AG04450 (cell line): ENCODE results near the gene PEX13. TPM values are rescaled to one million over a fixed set of nuclear protein-coding genes. Genes with fewer than 3 reads are reported as not detected.
"Not testable (repeated sequence)": the region's sequence is repeated elsewhere in the genome, so short reads cannot be mapped to it uniquely, and the experiment has no call there.

Experiments
- CTCF ChIA-PET: fragments of 300-600, 350-600 bp; formaldehyde crosslinking; extraction: SDS; loops from one replicate; lab custom pipeline; 2022; ENCODE audit warnings: antibody characterized with exemption, inconsistent platforms; lab: Charles Lee
- POLR2A ChIA-PET: fragments of 350-600 bp; formaldehyde crosslinking; extraction: SDS; loops from one replicate; lab custom pipeline; 2021; ENCODE audit warnings: antibody characterized with exemption, inconsistent platforms; lab: Yijun Ruan, JAX
- DNase-seq: peaks from one replicate; pipeline ENCODE4 v3.0.0-alpha.2; 2011; ENCODE audit warnings: low read depth, low spot score
- H3K27ac ChIP-seq: one replicate; pipeline ENCODE4 v1.5.1; 2012; ENCODE audit warnings: low read depth, low read length, control low read depth
- H3K27me3 ChIP-seq: one replicate; pipeline ENCODE4 v1.6.0; 2012; ENCODE audit warnings: low read length; ENCODE audit not compliant: control insufficient read depth, insufficient read depth
- H3K4me3 ChIP-seq: 2 replicates; pipeline ENCODE4 v1.5.1; 2011; ENCODE audit warnings: mild to moderate bottlenecking, low read depth, low read length, control low read depth
- H3K9me3 ChIP-seq: 2 replicates; pipeline ENCODE4 v1.5.1; 2012; ENCODE audit warnings: low read length; ENCODE audit not compliant: control insufficient read depth, insufficient read depth
- CTCF ChIP-seq: IDR thresholded peaks from 2 replicates; pipeline ENCODE4 v1.5.1; 2011; ENCODE audit warnings: low read depth, low read length, control low read depth, inconsistent platforms
- polyA plus RNA-seq: library from polyadenylated mRNA; depleted of rRNA; stranded (reverse); fragments of >200 nt; gene quantifications from 2 replicates; pipeline ENCODE4 v1.2.3, GENCODE V29; 2011

Gene PEX13
- polyA plus RNA-seq, 1 experiment = 27.8 TPM

- H3K9me3 ChIP-seq = peaks cover 6% of the 10 kb centered on the region
- no peak overlapping the region for H3K27ac ChIP-seq
- no peaks in the 10 kb centered on the region for H3K27me3 ChIP-seq
- ChIA-PET CTCF (no interaction called here), POLR2A (no interaction called here)
- no peak overlapping the region for H3K4me3 ChIP-seq
- DNase-seq = no peak
- TF ChIP-seq CTCF = no peak
Observed at GRCh38 chr2:61021228-61021660, 3.7 kb downstream of the PEX13 start.

- no peak for DNase-seq
- Histone ChIP-seq H3K4me3 (no peak overlapping the region), H3K9me3 (peaks cover 6% of the 10 kb centered on the region), H3K27ac (no peak overlapping the region), H3K27me3 (no peaks in the 10 kb centered on the region)
- POLR2A ChIA-PET = no interaction called here
- CTCF ChIA-PET = no interaction called here
- TF ChIP-seq CTCF = no peak
Observed at GRCh38 chr2:61023670-61024069, 6.2 kb downstream of the PEX13 start.

DNA sequence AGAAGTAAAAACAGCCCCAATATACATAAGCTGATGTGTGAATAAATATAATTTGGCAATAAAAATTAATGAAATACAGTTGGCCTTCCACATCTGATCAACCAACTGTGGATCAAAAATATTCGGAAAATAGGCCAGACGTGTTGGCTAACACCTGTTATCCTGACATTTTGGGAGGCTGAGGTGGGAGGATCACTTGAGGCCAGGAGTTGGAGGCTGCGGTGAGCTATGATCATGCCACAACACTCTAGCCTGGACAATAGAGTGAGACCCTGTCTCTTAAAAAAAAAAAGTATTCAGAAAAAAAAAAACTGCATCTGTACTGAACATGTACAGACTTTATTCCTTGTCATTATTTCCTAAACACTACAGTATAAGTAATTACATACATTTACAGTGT is 12.0 kb downstream of the PEX13 start:
- DNase-seq = no peak
- peaks cover 2% of the 10 kb centered on the region; the same call in 1 of the 2 replicates for H3K9me3 ChIP-seq
- no peak for TF ChIP-seq CTCF
- H3K27me3 ChIP-seq = no peaks in the 10 kb centered on the region
- CTCF ChIA-PET = no interaction called here
- no peak overlapping the region for H3K4me3 ChIP-seq
- H3K27ac ChIP-seq = no peak overlapping the region
- POLR2A ChIA-PET = no interaction called here

- H3K27me3 ChIP-seq, DNase-seq, POLR2A ChIA-PET, H3K9me3 ChIP-seq, H3K4me3 ChIP-seq, H3K27ac ChIP-seq, CTCF ChIA-PET: not testable (repeated sequence)
Observed at GRCh38 chr2:61034592-61034991, 17.1 kb downstream of the PEX13 start.

DNA sequence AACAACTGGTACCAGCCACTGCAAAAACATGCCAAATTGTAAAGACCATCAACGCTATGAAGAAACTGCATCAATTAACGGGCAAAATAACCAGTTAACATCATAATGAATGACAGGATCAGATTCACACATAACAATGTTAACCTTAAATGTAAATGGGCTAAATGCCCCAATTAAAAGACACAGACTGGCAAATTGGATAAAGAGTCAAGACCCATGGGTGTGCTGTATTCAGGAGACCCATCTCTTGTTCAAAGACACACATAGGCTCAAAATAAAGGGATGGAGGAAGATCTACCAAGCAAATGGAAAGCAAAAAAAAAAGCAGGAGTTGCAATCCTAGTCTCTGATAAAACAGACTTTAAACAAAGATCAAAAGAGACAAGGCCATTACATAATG is 19.1 kb downstream of the PEX13 start:
- DNase-seq, H3K4me3 ChIP-seq, POLR2A ChIA-PET, H3K27me3 ChIP-seq, H3K27ac ChIP-seq, CTCF ChIA-PET, H3K9me3 ChIP-seq: not testable (repeated sequence)

GRCh38 chr2:61042807-61043206 is 25.3 kb downstream of the PEX13 start:
- Histone ChIP-seq H3K27ac (no peak overlapping the region), H3K27me3 (no peaks in the 10 kb centered on the region), H3K9me3 (no peaks in the 10 kb centered on the region), H3K4me3 (no peak overlapping the region)
- TF ChIP-seq CTCF = no peak
- ChIA-PET CTCF (no interaction called here), POLR2A (no interaction called here)
- no peak for DNase-seq
